Left ventricle myocardium superior (tissue), 1 donor: ENCODE measurements around the gene SLC34A1. TPM values are rescaled to one million over a fixed set of nuclear protein-coding genes. Genes with fewer than 3 reads are reported as not detected.
"Not testable (repeated sequence)": the region's sequence is repeated elsewhere in the genome, so short reads cannot be mapped to it uniquely, and the experiment has no call there.

Experiments used
- ATAC-seq: fragments of 200-7000 bp; cut with Tn5 transposase; one replicate; pipeline ENCODE4 v1.9.1; 2020; ENCODE audit warnings: mild to moderate bottlenecking, moderate library complexity
- DNase-seq: peaks from one replicate; pipeline ENCODE4 v3.0.0-alpha.2; 2020
- intact Hi-C: fragments of 100-400 bp; cut with micrococcal nuclease; formaldehyde crosslinking; loops from one replicate; pipeline ENCODE4 v1.11.0; 2022
- total RNA-seq: library from RNA; stranded (reverse); fragmentation: NEBNext Ultra II Directional; extraction: Animal tissue kit (Norgen Biotek cat#: 25700); gene quantifications from one replicate; pipeline ENCODE4 v1.2.1, GENCODE V29; 2021
- donor health status: DM: no; HTN: yes; CAD: no; lungs with severe emphysema.

Gene SLC34A1
- total RNA-seq, 1 donor from 2014 or later, result not detected

- DNase-seq (peak; percentile 91), ATAC-seq (peak; percentile 86)
- intact Hi-C loops, result no loop called here
Observed at GRCh38 chr5:177366528-177367322, 17.5 kb upstream of the SLC34A1 start.

GRCh38 chr5:177367323-177367848, 16.8 kb upstream of the SLC34A1 start:
- ATAC-seq (peak; percentile 10), DNase-seq (no peak)
- intact Hi-C loops, result no loop called here

- intact Hi-C loops, result no loop called here
- DNase-seq (no peak), ATAC-seq (no peak)
Observed at GRCh38 chr5:177367981-177368868, 16.0 kb upstream of the SLC34A1 start.

GRCh38 chr5:177368869-177369644, 15.2 kb upstream of the SLC34A1 start:
- DNase-seq (no peak), ATAC-seq (no peak)
- intact Hi-C loops, result no loop called here

- ATAC-seq (peak; percentile 7), DNase-seq (no peak)
- intact Hi-C loops, result loop anchor here (10.0 kb wide), 1 partner anchor 45 kb away; no protein-coding TSS in a partner anchor
Observed at GRCh38 chr5:177369645-177370440, 14.4 kb upstream of the SLC34A1 start.

GRCh38 chr5:177370488-177371119, 13.6 kb upstream of the SLC34A1 start:
- DNase-seq (peak; percentile 80), ATAC-seq (peak; percentile 64)
- intact Hi-C loops, result loop anchor here (10.0 kb wide), 1 partner anchor 46 kb away; no protein-coding TSS in a partner anchor

- no peak for ATAC-seq
- DNase-seq, result no peak
- intact Hi-C loops, result loop anchor here (10.0 kb wide), 1 partner anchor 47 kb away; no protein-coding TSS in a partner anchor
Observed at GRCh38 chr5:177371120-177372033, 12.9 kb upstream of the SLC34A1 start.

- intact Hi-C loops, result loop anchor here (10.0 kb wide), 1 partner anchor 47 kb away; no protein-coding TSS in a partner anchor
- DNase-seq (no peak), ATAC-seq (no peak)
Observed at GRCh38 chr5:177372034-177372896, 12.0 kb upstream of the SLC34A1 start.

- no peak for ATAC-seq
- DNase-seq, result no peak
- intact Hi-C loops, result loop anchor here (10.0 kb wide), 1 partner anchor 48 kb away; no protein-coding TSS in a partner anchor
Observed at GRCh38 chr5:177372910-177373309, 11.3 kb upstream of the SLC34A1 start.

GRCh38 chr5:177373806-177374205, 10.4 kb upstream of the SLC34A1 start:
- DNase-seq (no peak), ATAC-seq (no peak)
- intact Hi-C loops, result loop anchor here (10.0 kb wide), 1 partner anchor 49 kb away; no protein-coding TSS in a partner anchor

GRCh38 chr5:177374211-177374610, 10.0 kb upstream of the SLC34A1 start:
- no peak for ATAC-seq
- DNase-seq, result no peak
- intact Hi-C loops, result loop anchor here (10.0 kb wide), 1 partner anchor 49 kb away; no protein-coding TSS in a partner anchor

GRCh38 chr5:177375516-177375915, 8.7 kb upstream of the SLC34A1 start:
- intact Hi-C loops, result loop anchor here (10.0 kb wide), 1 partner anchor 51 kb away; no protein-coding TSS in a partner anchor

GRCh38 chr5:177376107-177376506, 8.1 kb upstream of the SLC34A1 start:
- ATAC-seq, result no peak
- intact Hi-C loops, result loop anchor here (10.0 kb wide), 1 partner anchor 51 kb away; no protein-coding TSS in a partner anchor
- no peak for DNase-seq

More at GRCh38 chr5:177375516-177375915, 8.7 kb upstream of the SLC34A1 start:
- ATAC-seq, DNase-seq: not testable (repeated sequence)

- intact Hi-C loops, result loop anchor here (10.0 kb wide), 1 partner anchor 53 kb away; no protein-coding TSS in a partner anchor
- ATAC-seq (no peak), DNase-seq (no peak)
Observed at GRCh38 chr5:177377851-177378776, 6.1 kb upstream of the SLC34A1 start.
